ENCODE measurements around the gene CLRN3. TPM values are rescaled to one million over a fixed set of nuclear protein-coding genes. Genes with fewer than 3 reads are reported as not detected.

The CLRN3 gene
- polyA plus RNA-seq, 2 of the 4 experiments (the other 2 are of a cell fraction): 0.08 TPM; not detected in 1

- FAIRE-seq: no peak
- POLR2A ChIA-PET: no interaction called here
These were observed 7.1 kb upstream of the CLRN3 start for GRCh38 chr10:127899766-127900387.

GRCh38 chr10:127897177-127897576, 4.4 kb upstream of the CLRN3 start:
- ChIA-PET CTCF (interaction anchor here (1.4 kb wide), 1 partner anchor 10 kb away, joined by 4 read pairs; the partner anchor contains the start of gene PTPRE), POLR2A (no interaction called here)
- Histone ChIP-seq H3K4me1 (no peaks in the 10 kb centered on the region), H3K4me2 (no peak overlapping the region), H3K4me3 (no peak overlapping the region), H3K9me3 (peaks cover 5% of the 10 kb centered on the region; the same call in 2 of the 3 replicates), H3K27ac (no peak overlapping the region)
- DNase-seq (ENCODE audit: low read depth in 1 of 2, low spot score in 1 of 2) (no peak), FAIRE-seq (no peak), ATAC-seq (no peak)
- WGBS (ENCODE audit: missing lambda C conversion rate): 20% methylated on average over 2 of the region's 2 CpGs
- TF ChIP-seq EHMT2 (IDR thresholded peaks at IDR 0.05; ENCODE audit: low read depth): no peak
- TF ChIP-seq ZNF302 (CRISPR knock-in tag; IDR thresholded peaks at IDR 0.05): no peak
- no peak for TF ChIP-seq CHD2 (IDR thresholded peaks at IDR 0.05; ENCODE audit: low read length, partially characterized antibody)
- TF ChIP-seq CTCF (IDR thresholded peaks at IDR 0.05): no peak
- TF ChIP-seq SREBF2 (IDR thresholded peaks at IDR 0.05): no peak
- TF ChIP-seq PBX3 (IDR thresholded peaks at IDR 0.05): no peak
- no peak for TF ChIP-seq ZFP36 (IDR thresholded peaks at IDR 0.05; ENCODE audit: borderline replicate concordance, partially characterized antibody)
- TF ChIP-seq JUN (IDR thresholded peaks at IDR 0.05): no peak
- no peak for TF ChIP-seq GATA3 (IDR thresholded peaks at IDR 0.05; ENCODE audit: borderline replicate concordance)
- TF ChIP-seq POLR2A (IDR thresholded peaks at IDR 0.05; ENCODE audit: low read length): no peak
- no peak for TF ChIP-seq TP53 (CRISPR knock-in tag; IDR thresholded peaks at IDR 0.05)
- TF ChIP-seq BCL3 (IDR thresholded peaks at IDR 0.05): no peak

More at GRCh38 chr10:127899766-127900387, 7.1 kb upstream of the CLRN3 start:
- DNase-seq (ENCODE audit: low read depth in 1 of 2, low spot score in 1 of 2) (no peak), ATAC-seq (no peak)
- Histone ChIP-seq H3K4me2 (no peak overlapping the region), H3K4me1 (no peaks in the 10 kb centered on the region), H3K27ac (no peak overlapping the region), H3K9me3 (peaks cover 5% of the 10 kb centered on the region; the same call in 2 of the 3 replicates), H3K4me3 (no peak overlapping the region)
- WGBS (ENCODE audit: missing lambda C conversion rate): 7% methylated on average over 3 of the region's 3 CpGs
- TF ChIP-seq RARB (CRISPR knock-in tag; IDR thresholded peaks at IDR 0.05): no peak
- TF ChIP-seq BCL3 (IDR thresholded peaks at IDR 0.05): no peak
- TF ChIP-seq HES2 (IDR thresholded peaks at IDR 0.05): no peak
- no peak for TF ChIP-seq E2F6 (IDR thresholded peaks at IDR 0.05; ENCODE audit: borderline replicate concordance, low read depth)
- no peak for TF ChIP-seq CBX2 (IDR thresholded peaks at IDR 0.05; ENCODE audit: borderline replicate concordance, low read depth)
- TF ChIP-seq CTCF (IDR thresholded peaks at IDR 0.05): no peak
- no peak for TF ChIP-seq FOSB (CRISPR knock-in tag; IDR thresholded peaks at IDR 0.05)
- no peak for TF ChIP-seq HOXB13 (CRISPR knock-in tag; IDR thresholded peaks at IDR 0.05; ENCODE audit: low read depth)
- TF ChIP-seq EHMT2 (IDR thresholded peaks at IDR 0.05; ENCODE audit: low read depth): no peak
- no peak for TF ChIP-seq NPAS2 (CRISPR knock-in tag; IDR thresholded peaks at IDR 0.05; ENCODE audit: borderline replicate concordance)
- no peak for TF ChIP-seq RAD21 (conservative IDR thresholded peaks at IDR 0.05 in 1 of 2, IDR thresholded peaks at IDR 0.05 in 1 of 2)
- no peak for TF ChIP-seq CHD2 (IDR thresholded peaks at IDR 0.05; ENCODE audit: low read length, partially characterized antibody)
- no peak for TF ChIP-seq ZNF302 (CRISPR knock-in tag; IDR thresholded peaks at IDR 0.05)
- TF ChIP-seq ZC3H11A (IDR thresholded peaks at IDR 0.05): no peak
- TF ChIP-seq CBX8 (IDR thresholded peaks at IDR 0.05): no peak
- no peak for TF ChIP-seq MAZ (IDR thresholded peaks at IDR 0.05; ENCODE audit: borderline replicate concordance, low read depth, low read length)
- no peak for TF ChIP-seq TFCP2L1 (CRISPR knock-in tag; IDR thresholded peaks at IDR 0.05)
- TF ChIP-seq HOXB5 (CRISPR knock-in tag; IDR thresholded peaks at IDR 0.05): no peak
- CTCF ChIA-PET: interaction anchor here (1.0 to 2.2 kb wide), 3 partner anchors 111 to 171 kb away, joined by 3 to 11 read pairs (median 11); no protein-coding TSS in a partner anchor

All from A549 (cell line).